NK-92 (cell line): ENCODE data around the gene KCNG2.

Source experiments
- DNase-seq: peaks from one replicate; lab custom pipeline; 2025; ENCODE audit not compliant: unreplicated experiment; lab: John Stamatoyannopoulos, UW

Gene KCNG2

DNA sequence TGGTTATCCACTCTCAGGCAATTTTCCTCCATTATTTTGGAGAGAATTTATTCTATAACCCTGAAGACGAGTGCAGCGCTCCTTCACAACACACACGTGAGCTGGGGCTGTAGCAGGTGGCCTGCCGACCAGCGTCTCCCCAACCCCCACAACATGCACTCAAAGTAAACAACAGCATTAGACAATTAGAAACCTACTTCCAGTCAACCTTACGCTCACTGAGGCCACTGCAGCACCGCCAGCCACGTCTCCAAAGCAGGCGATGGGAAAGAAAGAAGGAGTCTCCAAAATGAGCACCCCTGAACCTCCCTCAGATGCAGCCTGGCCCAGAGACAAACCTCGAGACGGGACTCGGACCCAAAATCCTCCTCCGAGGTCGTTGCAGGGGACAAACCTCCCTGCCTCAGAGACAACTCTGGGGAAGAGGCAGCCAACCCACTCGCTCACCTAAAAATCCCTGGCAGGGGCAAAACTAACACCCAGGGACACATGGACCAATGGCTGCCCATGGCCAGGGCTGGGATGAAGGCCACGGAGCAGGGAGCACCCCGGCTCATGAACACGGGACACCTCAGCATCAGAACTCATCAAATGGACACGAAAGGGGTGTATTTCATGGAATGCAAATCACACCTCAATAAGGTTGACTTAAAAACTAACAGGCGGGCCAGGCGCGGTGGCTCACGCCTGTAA is 151.1 kb downstream of the KCNG2 start:
- DNase-seq, result no peak
